HG03108 (cell line): ENCODE results near the gene NELL2.
"Not testable (repeated sequence)": the region's sequence is repeated elsewhere in the genome, so short reads cannot be mapped to it uniquely, and the experiment has no call there.

Experiments used
- ATAC-seq: cut with Tn5 transposase; IDR thresholded peaks from one replicate; pipeline ENCODE4 v1.9.1; 2021; ENCODE audit warnings: moderate library complexity; ENCODE audit not compliant: unreplicated experiment

The NELL2 gene

GRCh38 chr12:44875954-44876543, at the start of gene NELL2:
Gene NELL2 (minus strand): TSS chr12:44876315. CDS start chr12:44875869, 446 bp downstream.
- no peak for ATAC-seq

- no peak for ATAC-seq
Measured at GRCh38 chr12:44921736-44922135, 45.6 kb upstream of the NELL2 start.

GRCh38 chr12:44917141-44917540, 41.0 kb upstream of the NELL2 start:
- ATAC-seq: no peak

- ATAC-seq: no peak
Measured at GRCh38 chr12:44915958-44916357, 39.8 kb upstream of the NELL2 start.

- ATAC-seq: no peak
Measured at GRCh38 chr12:44904321-44904720, 28.2 kb upstream of the NELL2 start.

- not testable (repeated sequence) for ATAC-seq
Measured at GRCh38 chr12:44898108-44898507, 22.0 kb upstream of the NELL2 start.

- no peak for ATAC-seq
Measured at GRCh38 chr12:44889926-44890325, 13.8 kb upstream of the NELL2 start.

- ATAC-seq: no peak
Measured at GRCh38 chr12:44889162-44889561, 13.0 kb upstream of the NELL2 start.

GRCh38 chr12:44885902-44886301, 9.8 kb upstream of the NELL2 start:
- ATAC-seq: no peak

GRCh38 chr12:44881197-44881596, 5.1 kb upstream of the NELL2 start:
- no peak for ATAC-seq

GRCh38 chr12:44876544-44877410, 662 bp upstream of the NELL2 start:
- no peak for ATAC-seq

GRCh38 chr12:44875417-44875953, 630 bp downstream of the NELL2 start:
- no peak for ATAC-seq

- ATAC-seq: no peak
Measured at GRCh38 chr12:44874981-44875416, 1.1 kb downstream of the NELL2 start.

GRCh38 chr12:44873898-44874297, 2.2 kb downstream of the NELL2 start:
- ATAC-seq: no peak

- no peak for ATAC-seq
Measured at GRCh38 chr12:44869503-44869902, 6.6 kb downstream of the NELL2 start.

- no peak for ATAC-seq
Measured at GRCh38 chr12:44863867-44864266, 12.2 kb downstream of the NELL2 start.

- ATAC-seq: no peak
Measured at GRCh38 chr12:44859998-44860689, 16.0 kb downstream of the NELL2 start.

GRCh38 chr12:44858226-44858855, 17.8 kb downstream of the NELL2 start:
- ATAC-seq: no peak

- no peak for ATAC-seq
Measured at GRCh38 chr12:44852483-44852882, 23.6 kb downstream of the NELL2 start.

GRCh38 chr12:44851586-44851985, 24.5 kb downstream of the NELL2 start:
- no peak for ATAC-seq

- ATAC-seq: peak; percentile 27
Measured at GRCh38 chr12:44848703-44849085, 27.4 kb downstream of the NELL2 start.
